Neural cell (in vitro differentiated cells): ENCODE measurements around the gene MCTP2. TPM values are rescaled to one million over a fixed set of nuclear protein-coding genes. Genes with fewer than 3 reads are reported as not detected.

Experiments used
- H2AFZ ChIP-seq: fragments of 200-600, 300-800 bp; sonication (generic), shearing (Covaris generic); 2 replicates; pipeline ENCODE4 v1.6.0; 2014; ENCODE audit warnings: low read depth, mild to moderate bottlenecking, antibody characterized with exemption, low read length, moderate library complexity
- H3F3A ChIP-seq: fragments of 200-600 bp; shearing (Covaris generic); 2 replicates; pipeline ENCODE4 v1.6.1; 2016; ENCODE audit warnings: mild to moderate bottlenecking, moderate library complexity, mixed read lengths, antibody characterized with exemption, low read length; ENCODE audit not compliant: insufficient read depth, poor library complexity, severe bottlenecking
- H3K27ac ChIP-seq: fragments of 200-600, 300-800 bp; sonication (generic), shearing (Covaris generic); 2 replicates; pipeline ENCODE4 v1.5.1; 2014; ENCODE audit warnings: mild to moderate bottlenecking, low read length, moderate library complexity
- H3K27me3 ChIP-seq: fragments of 300-800, 200-600 bp; sonication (generic), shearing (Covaris generic); 2 replicates; pipeline ENCODE4 v1.6.0; 2014; ENCODE audit warnings: mild to moderate bottlenecking, low read depth, low read length, moderate library complexity; ENCODE audit not compliant: insufficient read depth
- H3K36me3 ChIP-seq: fragments of 300-800, 200-600 bp; sonication (generic), shearing (Covaris generic); 2 replicates; pipeline ENCODE4 v1.5.1; 2014; ENCODE audit warnings: mild to moderate bottlenecking, antibody characterized with exemption, low read length, moderate library complexity; ENCODE audit not compliant: insufficient read depth
- H3K4me2 ChIP-seq: fragments of 300-800, 200-600 bp; sonication (generic), shearing (Covaris generic); 2 replicates; pipeline ENCODE4 v1.6.0; 2014; ENCODE audit warnings: mild to moderate bottlenecking, low read length
- H3K4me3 ChIP-seq: fragments of 300-800, 200-600 bp; sonication (generic), shearing (Covaris generic); 2 replicates; pipeline ENCODE4 v1.5.1; 2014; ENCODE audit warnings: mild to moderate bottlenecking, low read length, moderate library complexity
- H3K79me2 ChIP-seq: fragments of 200-600 bp; shearing (Covaris generic); replicated peaks from 2 replicates; pipeline ENCODE4 v1.6.0; 2014; ENCODE audit warnings: mild to moderate bottlenecking, low read length, moderate library complexity; ENCODE audit not compliant: insufficient read depth
- H3K9ac ChIP-seq: fragments of 300-800, 200-600 bp; sonication (generic), shearing (Covaris generic); 2 replicates; pipeline ENCODE4 v1.6.1; 2016; ENCODE audit warnings: mild to moderate bottlenecking, low read length, mixed read lengths
- H3K9me2 ChIP-seq: fragments of 200-600 bp; shearing (Covaris generic); 2 replicates; pipeline ENCODE4 v1.6.1; 2016; ENCODE audit warnings: mild to moderate bottlenecking, low read length, mixed read lengths; ENCODE audit not compliant: insufficient read depth
- H3K9me3 ChIP-seq: fragments of 200-600, 300-800 bp; sonication (generic), shearing (Covaris generic); 2 replicates; pipeline ENCODE4 v1.6.1; 2016; ENCODE audit warnings: mild to moderate bottlenecking, mixed run types, low read length, moderate library complexity, mixed read lengths
- H4K20me1 ChIP-seq: fragments of 200-600 bp; shearing (Covaris generic); 2 replicates; pipeline ENCODE4 v1.6.1; 2016; ENCODE audit warnings: mild to moderate bottlenecking, mixed run types; ENCODE audit not compliant: insufficient read depth
- CTCF ChIP-seq: fragments of 450-650 bp; IDR thresholded peaks from 2 replicates; pipeline ENCODE4 v1.5.1; 2014; ENCODE audit warnings: antibody characterized with exemption, mild to moderate bottlenecking, moderate library complexity; ENCODE audit not compliant: poor library complexity, severe bottlenecking
- EP300 ChIP-seq: fragments of 450-650 bp; conservative IDR thresholded peaks from 2 replicates; pipeline ENCODE4 v1.6.1; 2014; ENCODE audit warnings: antibody characterized with exemption, mild to moderate bottlenecking, moderate library complexity; ENCODE audit not compliant: poor library complexity, severe bottlenecking
- EZH2 ChIP-seq: fragments of 200-600, 300-800 bp; shearing (Covaris generic), sonication (generic); IDR thresholded peaks from 2 replicates; pipeline ENCODE4 v1.6.1; 2014; ENCODE audit warnings: antibody characterized with exemption, low read length, borderline replicate concordance, mild to moderate bottlenecking; ENCODE audit not compliant: insufficient read depth, poor library complexity, severe bottlenecking
- MXI1 ChIP-seq: fragments of 450-650 bp; conservative IDR thresholded peaks from 2 replicates; pipeline ENCODE4 v1.6.1; 2014; ENCODE audit warnings: antibody characterized with exemption, mild to moderate bottlenecking; ENCODE audit not compliant: poor library complexity, severe bottlenecking
- POLR2AphosphoS5 ChIP-seq: IDR thresholded peaks from 2 replicates; pipeline ENCODE4 v1.6.1; 2012
- RAD21 ChIP-seq: fragments of 450-650 bp; conservative IDR thresholded peaks from 2 replicates; pipeline ENCODE4 v1.6.1; 2014; ENCODE audit warnings: antibody characterized with exemption, mild to moderate bottlenecking, moderate library complexity
- REST ChIP-seq: IDR thresholded peaks from 2 replicates; pipeline ENCODE4 v1.6.1; 2012; ENCODE audit warnings: borderline replicate concordance
- SMC3 ChIP-seq: fragments of 450-650 bp; conservative IDR thresholded peaks from 2 replicates; pipeline ENCODE4 v1.6.1; 2014; ENCODE audit warnings: antibody characterized with exemption, mild to moderate bottlenecking, moderate library complexity; ENCODE audit not compliant: poor library complexity
- polyA plus RNA-seq: library from polyadenylated mRNA; depleted of rRNA; stranded (reverse); fragments of >200 nt; gene quantifications from 2 replicates; pipeline ENCODE4 v1.2.3, GENCODE V29; 2014

The MCTP2 gene
- polyA plus RNA-seq, 1 donor from 2014 or later = not detected

DNA sequence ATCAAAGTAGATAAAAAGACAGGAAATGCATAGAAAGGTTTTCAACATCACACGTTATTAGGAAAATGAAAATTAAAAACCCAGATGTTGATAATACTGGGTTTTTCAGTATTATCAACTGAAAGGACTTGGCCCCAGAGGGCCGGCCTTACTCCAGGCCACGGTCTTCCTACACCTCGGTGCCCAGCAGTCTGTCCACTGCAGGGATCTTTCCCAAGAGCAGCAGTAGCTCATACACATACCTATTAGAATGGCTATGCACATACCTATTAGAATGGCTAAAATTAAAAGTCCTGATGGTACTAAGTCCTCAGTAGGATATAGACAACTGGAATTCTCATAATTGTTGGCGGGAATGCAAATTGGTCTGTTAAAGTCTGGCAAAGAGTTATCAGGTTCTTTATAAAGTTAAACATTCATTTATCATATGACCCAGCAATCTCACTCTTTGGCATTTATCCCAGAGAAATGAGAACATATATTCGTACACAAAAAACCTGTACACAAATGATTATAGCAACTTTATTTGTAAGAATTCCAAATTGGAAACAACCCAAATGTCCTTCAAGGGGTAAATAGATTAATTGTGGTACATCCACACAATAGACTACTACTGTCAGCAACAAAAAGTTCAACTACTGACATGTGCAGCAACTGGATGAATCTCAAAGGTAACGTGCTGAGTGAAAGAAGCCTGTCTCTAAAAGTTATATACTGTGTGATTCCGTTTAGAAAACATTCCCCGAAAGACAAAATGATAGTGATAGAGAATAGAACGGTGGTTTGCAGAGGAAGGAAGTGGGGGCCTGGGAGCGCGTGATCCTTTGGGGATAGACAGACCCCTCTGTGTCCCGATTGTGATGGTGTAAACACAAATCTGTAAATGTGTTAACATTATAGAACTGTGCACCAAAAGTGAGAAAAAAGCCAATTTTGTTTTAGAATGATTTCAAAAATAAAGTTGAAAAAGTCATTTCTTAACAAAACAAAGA lies 62.3 kb downstream of the MCTP2 start:
- H3K9me3 ChIP-seq = no peaks in the 10 kb centered on the region
- no peak overlapping the region for H3K4me3 ChIP-seq
- H3K27ac ChIP-seq = no peak overlapping the region
- H3K9me2 ChIP-seq = no peaks in the 10 kb centered on the region
- H3F3A ChIP-seq = no peaks in the 10 kb centered on the region
- H3K9ac ChIP-seq = no peak overlapping the region
- no peak for TF ChIP-seq REST
- TF ChIP-seq EP300 = no peak
- no peak for TF ChIP-seq SMC3
- H3K79me2 ChIP-seq = no peaks in the 10 kb centered on the region
- no peaks in the 10 kb centered on the region for H3K36me3 ChIP-seq
- no peaks in the 10 kb centered on the region for H4K20me1 ChIP-seq
- no peak overlapping the region for H2AFZ ChIP-seq
- H3K4me2 ChIP-seq = no peak overlapping the region
- no peaks in the 10 kb centered on the region for H3K27me3 ChIP-seq

DNA sequence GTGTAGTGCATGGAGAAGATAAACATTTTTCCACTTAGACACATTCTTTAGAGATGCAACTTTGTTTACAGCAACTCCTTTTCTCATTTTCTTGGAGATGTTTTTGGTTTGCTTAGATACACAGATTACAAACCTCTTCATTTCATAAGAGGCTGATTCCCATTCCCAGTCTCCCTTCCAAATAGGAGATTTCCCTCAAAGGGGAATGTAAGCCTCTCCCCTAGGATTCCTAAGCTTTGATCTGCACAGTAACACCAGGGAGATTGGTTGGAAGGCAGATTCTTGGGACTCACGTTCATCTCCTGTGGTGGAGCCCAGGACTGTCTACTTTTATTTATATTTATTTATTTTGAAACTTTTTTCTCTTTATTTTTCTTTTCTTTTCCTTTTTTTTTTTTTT lies 63.2 kb downstream of the MCTP2 start:
- H3K4me3 ChIP-seq = no peak overlapping the region
- H4K20me1 ChIP-seq = no peaks in the 10 kb centered on the region
- H2AFZ ChIP-seq = no peak overlapping the region
- no peaks in the 10 kb centered on the region for H3K27me3 ChIP-seq
- H3K9me3 ChIP-seq = no peaks in the 10 kb centered on the region
- no peak overlapping the region for H3K27ac ChIP-seq
- H3K36me3 ChIP-seq = no peaks in the 10 kb centered on the region
- H3F3A ChIP-seq = no peaks in the 10 kb centered on the region
- H3K9ac ChIP-seq = no peak overlapping the region
- no peak overlapping the region for H3K4me2 ChIP-seq
- H3K79me2 ChIP-seq = no peaks in the 10 kb centered on the region
- TF ChIP-seq POLR2AphosphoS5 (no peak), EP300 (no peak), MXI1 (no peak), CTCF (no peak), RAD21 (no peak), EZH2 (no peak), SMC3 (no peak)
- no peaks in the 10 kb centered on the region for H3K9me2 ChIP-seq
